H9 (cell line): ENCODE measurements around the gene MEGF9. TPM values are rescaled to one million over a fixed set of nuclear protein-coding genes. Genes with fewer than 3 reads are reported as not detected.
A peak's percentile ranks its signal among the peaks of the same experiment; 100 is the strongest.

ENCODE experiments used
- DNase-seq: peaks from one replicate; pipeline ENCODE4 v3.0.0-alpha.2; 2017
- H2AFZ ChIP-seq: one replicate; pipeline ENCODE4 v1.6.1; 2013; ENCODE audit warnings: mild to moderate bottlenecking, low read length, control low read depth, moderate library complexity
- H2AK5ac ChIP-seq: 2 replicates; pipeline ENCODE4 v1.6.1; 2013; ENCODE audit warnings: low read length, control low read depth, mixed read lengths; ENCODE audit not compliant: insufficient read length
- H2BK120ac ChIP-seq: one replicate; pipeline ENCODE4 v1.6.1; 2013; ENCODE audit warnings: low read depth, mild to moderate bottlenecking, low read length, control low read depth, inconsistent platforms; ENCODE audit not compliant: poor library complexity, severe bottlenecking
- H2BK12ac ChIP-seq: 2 replicates; pipeline ENCODE4 v1.6.1; 2013; ENCODE audit warnings: low read length, control low read depth, mixed read lengths, low read depth; ENCODE audit not compliant: insufficient read length
- H2BK15ac ChIP-seq: 2 replicates; pipeline ENCODE4 v1.6.1; 2013; ENCODE audit warnings: low read depth, low read length, control low read depth
- H2BK20ac ChIP-seq: one replicate; pipeline ENCODE4 v1.6.1; 2013; ENCODE audit warnings: low read depth, mild to moderate bottlenecking, low read length, control low read depth, inconsistent platforms; ENCODE audit not compliant: poor library complexity, severe bottlenecking
- H2BK5ac ChIP-seq: 2 replicates; pipeline ENCODE4 v1.6.1; 2013; ENCODE audit warnings: low read length, control low read depth, mixed read lengths; ENCODE audit not compliant: insufficient read length
- H3K14ac ChIP-seq: 2 replicates; pipeline ENCODE4 v1.6.1; 2013; ENCODE audit warnings: low read length, control low read depth; ENCODE audit not compliant: insufficient read depth
- H3K18ac ChIP-seq: 2 replicates; pipeline ENCODE4 v1.6.1; 2013; ENCODE audit warnings: low read depth, mild to moderate bottlenecking, mixed read lengths, low read length, control low read depth; ENCODE audit not compliant: insufficient read length
- H3K23ac ChIP-seq: 2 replicates; pipeline ENCODE4 v1.6.1; 2013; ENCODE audit warnings: low read length, control low read depth, mixed read lengths, low read depth; ENCODE audit not compliant: insufficient read length
- H3K23me2 ChIP-seq: 2 replicates; pipeline ENCODE4 v1.6.1; 2013; ENCODE audit warnings: low read depth, mild to moderate bottlenecking, mixed read lengths, low read length, control low read depth; ENCODE audit not compliant: insufficient read length, poor library complexity, severe bottlenecking
- H3K27ac ChIP-seq: 2 replicates; pipeline ENCODE4 v1.5.1; 2013; ENCODE audit warnings: low read length, control low read depth, mixed read lengths, low read depth; ENCODE audit not compliant: insufficient read length
- H3K27me3 ChIP-seq: 2 replicates; pipeline ENCODE4 v1.6.1; 2013; ENCODE audit warnings: low read length, control low read depth, inconsistent platforms; ENCODE audit not compliant: insufficient read depth
- H3K4ac ChIP-seq: 2 replicates; pipeline ENCODE4 v1.6.1; 2013; ENCODE audit warnings: low read depth, mild to moderate bottlenecking, control low read depth, inconsistent platforms, low read length, moderate library complexity
- H3K4me1 ChIP-seq: 2 replicates; pipeline ENCODE4 v1.6.1; 2013; ENCODE audit warnings: low read length, control low read depth, inconsistent platforms; ENCODE audit not compliant: insufficient read depth
- H3K4me2 ChIP-seq: 2 replicates; pipeline ENCODE4 v1.6.1; 2013; ENCODE audit warnings: low read length, control low read depth, mixed read lengths; ENCODE audit not compliant: insufficient read length, insufficient read depth
- H3K56ac ChIP-seq: 2 replicates; pipeline ENCODE4 v1.6.1; 2013; ENCODE audit warnings: low read depth, mild to moderate bottlenecking, mixed read lengths, low read length, control low read depth; ENCODE audit not compliant: insufficient read length
- H3K79me1 ChIP-seq: 2 replicates; pipeline ENCODE4 v1.6.1; 2013; ENCODE audit warnings: low read depth, mild to moderate bottlenecking, moderate library complexity, low read length, control low read depth, inconsistent platforms; ENCODE audit not compliant: insufficient read depth, poor library complexity, severe bottlenecking
- H3K79me2 ChIP-seq: 2 replicates; pipeline ENCODE4 v1.6.1; 2013; ENCODE audit warnings: low read length, control low read depth, inconsistent platforms; ENCODE audit not compliant: insufficient read depth
- H3K9ac ChIP-seq: 2 replicates; pipeline ENCODE4 v1.6.1; 2013; ENCODE audit warnings: low read length, control low read depth, mixed read lengths; ENCODE audit not compliant: insufficient read length; ENCODE audit errors: extremely low read depth
- H3K9me3 ChIP-seq: one replicate; pipeline ENCODE4 v1.6.1; 2013; ENCODE audit warnings: low read depth, low read length, inconsistent platforms; ENCODE audit not compliant: control insufficient read depth
- H3T11ph ChIP-seq: one replicate; pipeline ENCODE4 v1.6.1; 2013; ENCODE audit warnings: mild to moderate bottlenecking, low read length, control low read depth, inconsistent platforms
- H4K20me1 ChIP-seq: one replicate; pipeline ENCODE4 v1.6.1; 2013; ENCODE audit not compliant: control insufficient read depth, insufficient read length, insufficient read depth
- H4K5ac ChIP-seq: 2 replicates; pipeline ENCODE4 v1.6.1; 2013; ENCODE audit warnings: low read depth, mild to moderate bottlenecking, mixed read lengths, low read length, control low read depth; ENCODE audit not compliant: insufficient read length
- H4K8ac ChIP-seq: replicated peaks from 2 replicates; pipeline ENCODE4 v1.6.1; 2013; ENCODE audit warnings: low read length, control low read depth, mixed read lengths, low read depth; ENCODE audit not compliant: insufficient read length
- H4K91ac ChIP-seq: 2 replicates; pipeline ENCODE4 v1.6.1; 2013; ENCODE audit warnings: low read depth, mild to moderate bottlenecking, moderate library complexity, mixed read lengths, low read length, control low read depth; ENCODE audit not compliant: insufficient read length
- H3K27ac Mint-ChIP-seq, 3 experiments: 2 replicates in 2 of 3; 3 replicates in 1 of 3; pipeline ENCODE4 v1.8.0; 2020 to 2021; ENCODE audit warnings: mixed read lengths in 3 of 3, mild to moderate bottlenecking in 1 of 3, moderate library complexity in 1 of 3
- H3K27me3 Mint-ChIP-seq: 2 replicates; pipeline ENCODE4 v1.8.0; 2021; ENCODE audit warnings: low read depth, mild to moderate bottlenecking, moderate library complexity, mixed read lengths
- H3K36me3 Mint-ChIP-seq, 3 experiments: 2 replicates in 2 of 3; 3 replicates in 1 of 3; pipeline ENCODE4 v1.8.0; 2020 to 2021; ENCODE audit warnings: low read depth in 3 of 3, mixed read lengths in 3 of 3; ENCODE audit not compliant: insufficient read depth in 1 of 3
- H3K4me1 Mint-ChIP-seq, 2 experiments: 2 replicates each; pipeline ENCODE4 v1.8.0; 2020; ENCODE audit warnings: mixed read lengths in 2 of 2
- H3K4me3 Mint-ChIP-seq, 2 experiments: 2 replicates in 1 of 2; 3 replicates in 1 of 2; pipeline ENCODE4 v1.8.0; 2020 to 2021; ENCODE audit warnings: mild to moderate bottlenecking in 2 of 2, mixed read lengths in 2 of 2, moderate library complexity in 1 of 2
- H3K9me3 Mint-ChIP-seq, 2 experiments: 2 replicates in 1 of 2; 3 replicates in 1 of 2; pipeline ENCODE4 v1.8.0; 2020; ENCODE audit warnings: mild to moderate bottlenecking in 2 of 2, mixed read lengths in 2 of 2, moderate library complexity in 1 of 2
- WGBS: extraction: QIAGEN DNeasy Blood & Tissue Kit; methylation state at CpG from one replicate; pipeline ENCODE4 v1.1.7; 2013; ENCODE audit warnings: missing lambda C conversion rate, low lambda C conversion rate, mixed read lengths; ENCODE audit not compliant: insufficient read length; ENCODE audit errors: extremely low coverage; 5-methylcytosine and 5-hydroxymethylcytosine counted together
- total RNA-seq: library from RNA; stranded (reverse); gene quantifications from 2 replicates; pipeline ENCODE4 v1.2.1, GENCODE V29; 2021
- TF ChIP-seq, protein P1 (sequence below): fragments of 200-600 bp; sonication (generic); conservative IDR thresholded peaks from 3 replicates; pipeline ENCODE4 v1.8.0; 2021; ENCODE audit warnings: antibody characterized with exemption, mild to moderate bottlenecking

Gene MEGF9
- total RNA-seq, 1 experiment from 2014 or later = 0.94 TPM

GRCh38 chr9:120714846-120715388, 647 bp upstream of the MEGF9 start:
- Histone ChIP-seq H4K5ac (no peak overlapping the region), H3K79me2 (no peaks in the 10 kb centered on the region), H2BK20ac (no peak overlapping the region), H3K14ac (peak overlapping the region; percentile 72), H3K9me3 (no peaks in the 10 kb centered on the region), H3K4ac (no peak overlapping the region), H3K23me2 (peaks cover 10% of the 10 kb centered on the region), H2BK5ac (no peak overlapping the region), H2BK15ac (no peak overlapping the region), H3T11ph (no peak overlapping the region), H3K18ac (peak overlapping the region; percentile 61), H3K9ac (peak overlapping the region; percentile 36), H3K56ac (no peak overlapping the region), H2AFZ (no peak overlapping the region), H3K23ac (no peak overlapping the region), H2BK12ac (no peak overlapping the region), H2BK120ac (no peak overlapping the region), H3K4me2 (peak overlapping the region; percentile 22), H4K8ac (no peak overlapping the region), H4K20me1 (no peaks in the 10 kb centered on the region), H3K27me3 (peaks cover 13% of the 10 kb centered on the region; the same call in 1 of the 2 replicates), H4K91ac (no peak overlapping the region), H3K79me1 (no peaks in the 10 kb centered on the region), H3K4me1 (no peaks in the 10 kb centered on the region), H2AK5ac (no peak overlapping the region), H3K27ac (no peak overlapping the region)
- H3K36me3 Mint-ChIP-seq = no peaks in the 10 kb centered on the region
- peak overlapping the region; percentile 80 to 88 for H3K4me3 Mint-ChIP-seq
- no peak overlapping the region for H3K27ac Mint-ChIP-seq
- DNase-seq = no peak
- TF ChIP-seq, protein P1, sequence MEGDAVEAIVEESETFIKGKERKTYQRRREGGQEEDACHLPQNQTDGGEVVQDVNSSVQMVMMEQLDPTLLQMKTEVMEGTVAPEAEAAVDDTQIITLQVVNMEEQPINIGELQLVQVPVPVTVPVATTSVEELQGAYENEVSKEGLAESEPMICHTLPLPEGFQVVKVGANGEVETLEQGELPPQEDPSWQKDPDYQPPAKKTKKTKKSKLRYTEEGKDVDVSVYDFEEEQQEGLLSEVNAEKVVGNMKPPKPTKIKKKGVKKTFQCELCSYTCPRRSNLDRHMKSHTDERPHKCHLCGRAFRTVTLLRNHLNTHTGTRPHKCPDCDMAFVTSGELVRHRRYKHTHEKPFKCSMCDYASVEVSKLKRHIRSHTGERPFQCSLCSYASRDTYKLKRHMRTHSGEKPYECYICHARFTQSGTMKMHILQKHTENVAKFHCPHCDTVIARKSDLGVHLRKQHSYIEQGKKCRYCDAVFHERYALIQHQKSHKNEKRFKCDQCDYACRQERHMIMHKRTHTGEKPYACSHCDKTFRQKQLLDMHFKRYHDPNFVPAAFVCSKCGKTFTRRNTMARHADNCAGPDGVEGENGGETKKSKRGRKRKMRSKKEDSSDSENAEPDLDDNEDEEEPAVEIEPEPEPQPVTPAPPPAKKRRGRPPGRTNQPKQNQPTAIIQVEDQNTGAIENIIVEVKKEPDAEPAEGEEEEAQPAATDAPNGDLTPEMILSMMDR = no peak
- no CpG with 5 or more reads among the region's 30 CpGs for WGBS
- H3K9me3 Mint-ChIP-seq = no peaks in the 10 kb centered on the region
- H3K4me1 Mint-ChIP-seq = peaks cover 14 to 28% of the 10 kb centered on the region in 2 experiments
- peaks cover 34% of the 10 kb centered on the region for H3K27me3 Mint-ChIP-seq
